ENCODE results near the gene RWDD1. TPM values are rescaled to one million over a fixed set of nuclear protein-coding genes. Genes with fewer than 3 reads are reported as not detected.

Gene RWDD1
- total and polyA plus RNA-seq, 2 of the 13 experiments (the other 11 are each of a cell fraction or from before 2014, with no cell fraction given): 27.4 to 67.1 TPM

- TF ChIP-seq HMGXB4 (CRISPR knock-in tag; IDR thresholded peaks at IDR 0.05; ENCODE audit: borderline replicate concordance in 1 of 2, low read depth in 1 of 2) (0 out of 4 replicates have a peak, but pooled peaks of 1 of the 2 experiments have one; percentile 57), HNF1B (CRISPR knock-in tag; IDR thresholded peaks at IDR 0.05) (peak; percentile 53; the same call in 1 of the 2 replicates), MAF1 (CRISPR knock-in tag; IDR thresholded peaks at IDR 0.05; ENCODE audit: borderline replicate concordance) (no peak), POLR2AphosphoS2 (IDR thresholded peaks at IDR 0.05; ENCODE audit: low read depth, low read length) (no peak), ZNF577 (CRISPR knock-in tag; IDR thresholded peaks at IDR 0.05; ENCODE audit: borderline replicate concordance, low read depth) (no peak), ZNF138 (CRISPR knock-in tag; IDR thresholded peaks at IDR 0.05; ENCODE audit: low read depth) (no peak), ZSCAN5A (CRISPR knock-in tag; IDR thresholded peaks at IDR 0.05; ENCODE audit: borderline replicate concordance) (no peak), GPBP1L1 (CRISPR knock-in tag; IDR thresholded peaks at IDR 0.05) (no peak), ZMYM4 (CRISPR knock-in tag; IDR thresholded peaks at IDR 0.05) (0 out of 2 replicates have a peak, but pooled peaks have one; percentile 62), TGIF2 (CRISPR knock-in tag; IDR thresholded peaks at IDR 0.05) (0 out of 2 replicates have a peak, but pooled peaks have one; percentile 61), ERF (CRISPR knock-in tag; IDR thresholded peaks at IDR 0.05) (0 out of 2 replicates have a peak, but pooled peaks have one; percentile 44), YEATS2 (CRISPR knock-in tag; IDR thresholded peaks at IDR 0.05; ENCODE audit: borderline replicate concordance) (no peak), CC2D1A (CRISPR knock-in tag; IDR thresholded peaks at IDR 0.05) (no peak), ZNF430 (CRISPR knock-in tag; IDR thresholded peaks at IDR 0.05) (no peak), ZFP36L1 (CRISPR knock-in tag; IDR thresholded peaks at IDR 0.05) (no peak), TSC22D2 (CRISPR knock-in tag; IDR thresholded peaks at IDR 0.05; ENCODE audit: borderline replicate concordance) (no peak), ZNF788 (CRISPR knock-in tag; IDR thresholded peaks at IDR 0.05; ENCODE audit: borderline replicate concordance) (no peak), ATF7 (IDR thresholded peaks at IDR 0.05) (no peak), ATF7 (CRISPR knock-in tag; IDR thresholded peaks at IDR 0.05) (no peak), SOX5 (CRISPR knock-in tag; IDR thresholded peaks at IDR 0.05; ENCODE audit: borderline replicate concordance) (0 out of 2 replicates have a peak, but pooled peaks have one; percentile 9), SATB2 (CRISPR knock-in tag; IDR thresholded peaks at IDR 0.05) (no peak), FOSL1 (CRISPR knock-in tag; IDR thresholded peaks at IDR 0.05; ENCODE audit: borderline replicate concordance) (no peak), NBN (conservative IDR thresholded peaks at IDR 0.05) (no peak), SMC3 (IDR thresholded peaks at IDR 0.05; ENCODE audit: low read length) (peak; percentile 65; the same call in 1 of the 2 replicates), HMGA1 (CRISPR knock-in tag; conservative IDR thresholded peaks at IDR 0.05) (no peak), HCFC1 (IDR thresholded peaks at IDR 0.05; ENCODE audit: low read depth, low read length) (no peak), ZMYM3 (CRISPR knock-in tag; IDR thresholded peaks at IDR 0.05) (peak; percentile 24; the same call in 1 of the 2 replicates)
Measured at GRCh38 chr6:116633685-116634084, 62.4 kb downstream of the RWDD1 start (continued).

Measured in HepG2 (cell line).